C4-2B (cell line): ENCODE measurements around the gene PGM3.

Experiments used
- CTCF ChIP-seq: fragments of 450-650 bp; conservative IDR thresholded peaks from 2 replicates; pipeline ENCODE4 v1.5.1; 2017; ENCODE audit warnings: mild to moderate bottlenecking
- ZFX ChIP-seq: fragments of 450-650 bp; IDR thresholded peaks from 2 replicates; pipeline ENCODE4 v1.6.1; 2017

- no peak for TF ChIP-seq CTCF
- TF ChIP-seq ZFX: no peak
Measured at GRCh38 chr6:83185096-83185495, 8.0 kb downstream of the PGM3 start.
